K562 (cell line): ENCODE measurements around the gene CYP46A1. TPM values are rescaled to one million over a fixed set of nuclear protein-coding genes. Genes with fewer than 3 reads are reported as not detected.
"Not testable (repeated sequence)": the region's sequence is repeated elsewhere in the genome, so short reads cannot be mapped to it uniquely, and the experiment has no call there.

ENCODE experiments used
- ATAC-seq: fragments of 200-7000 bp; cut with Tn5 transposase; 3 replicates; pipeline ENCODE4 v1.9.1; 2020; ENCODE audit warnings: moderate library complexity
- BruUV-seq: library from RNA; stranded (reverse); fragments of 400-500 nt; replicated peaks from 2 replicates; lab custom pipeline; 2021; lab: Mats Ljungman, UMichigan
- CTCF ChIA-PET: fragments of 300-600 bp; formaldehyde crosslinking; extraction: SDS; loops from one replicate; lab custom pipeline; 2021; ENCODE audit warnings: low intra/inter-chr PET ratio; lab: Yijun Ruan, JAX
- POLR2A ChIA-PET: fragments of 300-600, 350-650 bp; sonication (Branson Sonifier 250); formaldehyde crosslinking; extraction: SDS; loops from one replicate; lab custom pipeline; 2021; ENCODE audit warnings: antibody characterized with exemption, inconsistent platforms; lab: Yijun Ruan, JAX
- DNase-seq, 4 experiments: peaks; one replicate each; pipeline versions ENCODE4 v3.0.0 to v3.0.0-alpha.2; 2011 to 2018; ENCODE audit warnings: low spot score in 3 of 4, mixed read lengths in 3 of 4; ENCODE audit errors: extremely low read depth in 1 of 4
- FAIRE-seq: peaks from 2 replicates; lab custom pipeline; 2011; peaks lifted over from hg19 to GRCh38; lab: Jason Lieb, UNC
- H2AFZ ChIP-seq: 2 replicates; pipeline ENCODE4 v1.6.0; 2011; ENCODE audit warnings: low read depth, low read length, control low read depth, inconsistent platforms
- H3K27ac ChIP-seq: fragments of 200-600 bp; 3 replicates; pipeline ENCODE4 v1.8.0; 2011; ENCODE audit warnings: low read depth, mild to moderate bottlenecking, control low read depth, inconsistent platforms, low read length, moderate library complexity, mixed read lengths; ENCODE audit errors: extremely low read depth
- H3K27me3 ChIP-seq, 2 experiments: fragments of 300-600 bp in 1 of 2; 2 replicates in 1 of 2; 3 replicates in 1 of 2; pipeline versions ENCODE4 v1.6.0 to v1.8.0; 2011; ENCODE audit warnings: inconsistent platforms in 2 of 2, low read length in 2 of 2, mild to moderate bottlenecking in 1 of 2, mixed read lengths in 1 of 2, moderate library complexity in 1 of 2; ENCODE audit not compliant: control insufficient read depth in 2 of 2, insufficient read depth in 2 of 2
- H3K36me3 ChIP-seq: fragments of 300-600 bp; 3 replicates; pipeline ENCODE4 v1.8.0; 2011; ENCODE audit warnings: mild to moderate bottlenecking, low read length, inconsistent platforms; ENCODE audit not compliant: control insufficient read depth, insufficient read depth
- H3K4me1 ChIP-seq, 2 experiments: fragments of 200-600 bp in 1 of 2; replicated peaks in 1 of 2; 2 replicates in 1 of 2; 3 replicates in 1 of 2; pipeline versions ENCODE4 v1.5.1 to v1.8.0; 2011; ENCODE audit warnings: inconsistent platforms in 2 of 2, low read length in 2 of 2, mild to moderate bottlenecking in 1 of 2, mixed read lengths in 1 of 2, moderate library complexity in 1 of 2; ENCODE audit not compliant: control insufficient read depth in 2 of 2, insufficient read depth in 2 of 2
- H3K4me2 ChIP-seq: 2 replicates; pipeline ENCODE4 v1.6.1; 2011; ENCODE audit warnings: low read length, control low read depth, inconsistent platforms, mixed read lengths; ENCODE audit not compliant: insufficient read depth
- H3K4me3 ChIP-seq: fragments of 200-600 bp; sonication (generic), shearing (Covaris generic); 2 replicates; pipeline ENCODE4 v1.5.1; 2016; ENCODE audit warnings: control low read depth, inconsistent platforms
- H3K79me2 ChIP-seq: fragments of 200-600 bp; 3 replicates; pipeline ENCODE4 v1.8.0; 2011; ENCODE audit warnings: low read length, inconsistent platforms; ENCODE audit not compliant: control insufficient read depth, insufficient read depth
- H3K9ac ChIP-seq, 2 experiments: 2 replicates each; pipeline versions ENCODE4 v1.6.0 to v1.6.1; 2011; ENCODE audit warnings: low read depth in 2 of 2, low read length in 2 of 2, control low read depth in 1 of 2, inconsistent platforms in 1 of 2, mild to moderate bottlenecking in 1 of 2, mixed read lengths in 1 of 2; ENCODE audit not compliant: insufficient read depth in 1 of 2
- H3K9me1 ChIP-seq: one replicate; pipeline ENCODE4 v1.6.0; 2011; ENCODE audit warnings: inconsistent platforms, mild to moderate bottlenecking, low read length, moderate library complexity; ENCODE audit not compliant: control insufficient read depth, insufficient read depth
- H3K9me3 ChIP-seq: replicated peaks from 2 replicates; pipeline ENCODE4 v1.5.1; 2011; ENCODE audit warnings: low read depth, low read length, inconsistent platforms; ENCODE audit not compliant: control insufficient read depth, insufficient read depth
- H4K20me1 ChIP-seq: replicated peaks from 2 replicates; pipeline ENCODE4 v1.6.1; 2011; ENCODE audit warnings: low read length, inconsistent platforms, mixed read lengths; ENCODE audit not compliant: control insufficient read depth, insufficient read depth
- CCNT2 ChIP-seq: IDR thresholded peaks from 2 replicates; pipeline ENCODE4 v1.6.1; 2011; ENCODE audit warnings: borderline replicate concordance, low read depth, mild to moderate bottlenecking, moderate library complexity, mixed read lengths, low read length; ENCODE audit not compliant: insufficient read length; ENCODE audit errors: extremely low read depth
- ERF ChIP-seq: fragments of 450-650 bp; formaldehyde crosslinking; IDR thresholded peaks from 2 replicates; pipeline ENCODE4 v1.4.0; 2020; ENCODE audit warnings: mild to moderate bottlenecking, mixed read lengths
- ETS2 ChIP-seq: IDR thresholded peaks from 2 replicates; pipeline ENCODE4 v1.6.1; 2016; ENCODE audit warnings: borderline replicate concordance, missing genetic modification characterization, mild to moderate bottlenecking, moderate library complexity, missing compliant biosample characterization; ENCODE audit not compliant: poor library complexity, severe bottlenecking
- ETV5 ChIP-seq: sonication (generic); formaldehyde crosslinking; IDR thresholded peaks from 2 replicates; pipeline ENCODE4 v1.4.0; 2020; ENCODE audit warnings: low read depth, mild to moderate bottlenecking, missing genetic modification reagents
- IRF1 ChIP-seq: sonication (generic); formaldehyde crosslinking; IDR thresholded peaks from 2 replicates; pipeline ENCODE4 v1.8.0; 2022; ENCODE audit warnings: missing genetic modification reagents, mild to moderate bottlenecking, borderline replicate concordance
- NCOA2 ChIP-seq, 2 experiments: fragments of 450-650 bp; IDR thresholded peaks; 2 replicates each; pipeline ENCODE4 v1.6.1; 2018; ENCODE audit warnings: mild to moderate bottlenecking in 2 of 2, moderate library complexity in 1 of 2; ENCODE audit not compliant: partially characterized antibody in 2 of 2
- PHF20 ChIP-seq: fragments of 450-650 bp; IDR thresholded peaks from 2 replicates; pipeline ENCODE4 v1.6.1; 2018; ENCODE audit not compliant: partially characterized antibody
- SP1 ChIP-seq: sonication (generic); formaldehyde crosslinking; IDR thresholded peaks from 2 replicates; pipeline ENCODE4 v1.8.1; 2022; ENCODE audit warnings: mild to moderate bottlenecking, missing genetic modification reagents
- TCFL5 ChIP-seq: fragments of 250-450 bp; sonication (Bioruptor Pico); conservative IDR thresholded peaks from 2 replicates; pipeline ENCODE4 v1.6.1; 2021; ENCODE audit warnings: mild to moderate bottlenecking, moderate library complexity, matching md5 sums
- THRAP3 ChIP-seq: fragments of 450-650 bp; IDR thresholded peaks from 2 replicates; pipeline ENCODE4 v1.6.1; 2016; ENCODE audit warnings: mild to moderate bottlenecking, inconsistent platforms, borderline replicate concordance
- XRCC5 ChIP-seq: fragments of 200-400 bp; formaldehyde crosslinking; IDR thresholded peaks from 2 replicates; pipeline ENCODE4 v1.6.1; 2017; ENCODE audit warnings: low read depth, mild to moderate bottlenecking, low read length
- ZKSCAN8 ChIP-seq: fragments of 200-800 bp; sonication (Bioruptor generic); IDR thresholded peaks from 2 replicates; pipeline ENCODE4 v1.6.1; 2016; ENCODE audit warnings: missing genetic modification characterization, missing compliant biosample characterization
- ZNF23 ChIP-seq: fragments of 250-450 bp; sonication (Bioruptor Pico); IDR thresholded peaks from 2 replicates; pipeline ENCODE4 v1.4.0; 2020; ENCODE audit warnings: mild to moderate bottlenecking
- ZNF76 ChIP-seq: fragments of 250-450 bp; sonication (Bioruptor Pico); IDR thresholded peaks from 2 replicates; pipeline ENCODE4 v1.4.0; 2020; ENCODE audit warnings: mild to moderate bottlenecking, moderate library complexity, borderline replicate concordance
- WGBS: fragments of 100-300 bp; shearing (Covaris generic); methylation state at CpG from one replicate; pipeline ENCODE4 v1.1.6; 2016; ENCODE audit warnings: low coverage, mixed read lengths; ENCODE audit not compliant: insufficient coverage; ENCODE audit errors: missing lambda C conversion rate; 5-methylcytosine and 5-hydroxymethylcytosine counted together
- in situ Hi-C: fragments of 300-500 bp; cut with MboI; formaldehyde crosslinking; loops from 4 replicates; pipeline ENCODE4 v1.15.0; 2018; ENCODE audit warnings: inconsistent platforms, mixed read lengths
- intact Hi-C: fragments of 100-400 bp; cut with micrococcal nuclease; formaldehyde crosslinking; loops from 2 replicates; pipeline ENCODE4 v1.14.2; 2022
- polyA plus RNA-seq, 8 experiments: library from polyadenylated mRNA; depleted of rRNA in 4 of 8; stranded (reverse) in 5 of 8; unstranded in 3 of 8; fragments of >200 nt; fragmentation: Nextera tagmentation in 2 of 8; fragmentation: Illumina TruSeq in 1 of 8; extraction: Ambion mirVana in 2 of 8; extraction: Trizol in 1 of 8; gene quantifications; 2 replicates each; pipeline versions ENCODE4 v1.2.1 to v1.2.3, GENCODE V29; 2011 to 2014; ENCODE audit warnings: inconsistent platforms in 1 of 8, missing spikeins in 1 of 8
- total RNA-seq, 7 experiments: library from RNA; depleted of rRNA in 6 of 7; stranded (reverse); fragments of >200 nt in 6 of 7; fragmentation: Illumina TruSeq in 2 of 7; extraction: Trizol in 2 of 7; gene quantifications; 2 replicates each; pipeline versions ENCODE4 v1.2.1 to v1.2.3, GENCODE V29; 2011 to 2021; ENCODE audit warnings: low replicate concordance in 1 of 7
- TF ChIP-seq, protein P1 (sequence below): fragments of 450-650 bp; formaldehyde crosslinking; IDR thresholded peaks from 2 replicates; pipeline ENCODE4 v1.4.0; 2020; ENCODE audit warnings: mild to moderate bottlenecking
- TF ChIP-seq, protein P2 (sequence below): conservative IDR thresholded peaks from 2 replicates; pipeline ENCODE4 v1.6.1; 2011; ENCODE audit warnings: low read depth, mild to moderate bottlenecking, low read length; ENCODE audit not compliant: control insufficient read depth

Gene CYP46A1
- total and polyA plus RNA-seq, 9 of the 15 experiments (the other 6 are each of a cell fraction or from before 2014, with no cell fraction given): not detected

- Histone ChIP-seq H3K9me3 (no peaks in the 10 kb centered on the region), H3K4me2 (no peak overlapping the region), H4K20me1 (no peaks in the 10 kb centered on the region; the same call in none of the 2 replicates), H3K9me1 (no peaks in the 10 kb centered on the region), H3K4me1 (no peaks in the 10 kb centered on the region; a peak in 2 of 5 replicates), H3K79me2 (no peaks in the 10 kb centered on the region), H3K27ac (no peak overlapping the region), H3K4me3 (no peak overlapping the region), H3K36me3 (no peaks in the 10 kb centered on the region), H3K27me3 (peaks cover 3 to 63% of the 10 kb centered on the region in 2 experiments; a peak in 4 of 5 replicates), H2AFZ (no peak overlapping the region), H3K9ac (no peak overlapping the region)
- DNase-seq: no peak
- TF ChIP-seq, protein P1, sequence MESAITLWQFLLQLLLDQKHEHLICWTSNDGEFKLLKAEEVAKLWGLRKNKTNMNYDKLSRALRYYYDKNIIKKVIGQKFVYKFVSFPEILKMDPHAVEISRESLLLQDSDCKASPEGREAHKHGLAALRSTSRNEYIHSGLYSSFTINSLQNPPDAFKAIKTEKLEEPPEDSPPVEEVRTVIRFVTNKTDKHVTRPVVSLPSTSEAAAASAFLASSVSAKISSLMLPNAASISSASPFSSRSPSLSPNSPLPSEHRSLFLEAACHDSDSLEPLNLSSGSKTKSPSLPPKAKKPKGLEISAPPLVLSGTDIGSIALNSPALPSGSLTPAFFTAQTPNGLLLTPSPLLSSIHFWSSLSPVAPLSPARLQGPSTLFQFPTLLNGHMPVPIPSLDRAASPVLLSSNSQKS (CRISPR knock-in tag): no peak
- TF ChIP-seq ZNF76 (CRISPR knock-in tag): no peak
- TF ChIP-seq ETS2: no peak
- no peak for TF ChIP-seq ETV5 (CRISPR knock-in tag)
- no peak for TF ChIP-seq PHF20
- no peak for TF ChIP-seq ERF
- TF ChIP-seq, protein P2, sequence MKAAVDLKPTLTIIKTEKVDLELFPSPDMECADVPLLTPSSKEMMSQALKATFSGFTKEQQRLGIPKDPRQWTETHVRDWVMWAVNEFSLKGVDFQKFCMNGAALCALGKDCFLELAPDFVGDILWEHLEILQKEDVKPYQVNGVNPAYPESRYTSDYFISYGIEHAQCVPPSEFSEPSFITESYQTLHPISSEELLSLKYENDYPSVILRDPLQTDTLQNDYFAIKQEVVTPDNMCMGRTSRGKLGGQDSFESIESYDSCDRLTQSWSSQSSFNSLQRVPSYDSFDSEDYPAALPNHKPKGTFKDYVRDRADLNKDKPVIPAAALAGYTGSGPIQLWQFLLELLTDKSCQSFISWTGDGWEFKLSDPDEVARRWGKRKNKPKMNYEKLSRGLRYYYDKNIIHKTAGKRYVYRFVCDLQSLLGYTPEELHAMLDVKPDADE: no peak
- TF ChIP-seq THRAP3: no peak
- TF ChIP-seq CCNT2: no peak
- no peak for TF ChIP-seq ZKSCAN8 (CRISPR knock-in tag)
- no peak for TF ChIP-seq XRCC5
- no peak for TF ChIP-seq SP1
- TF ChIP-seq IRF1 (CRISPR knock-in tag): no peak
- no peak for TF ChIP-seq NCOA2 (IDR thresholded peaks at IDR 0.05; ENCODE audit: partially characterized antibody in 2 of 2)
- TF ChIP-seq TCFL5 (CRISPR knock-in tag): no peak
- no peak for TF ChIP-seq ZNF23 (CRISPR knock-in tag)
- no peak for FAIRE-seq
- in situ Hi-C loops (no loop called here), intact Hi-C loops (no loop called here)
- BruUV-seq: no TSS peak
- no peak for ATAC-seq
- WGBS: 0% methylated on average over 3 of the region's 4 CpGs
- POLR2A ChIA-PET: no interaction called here
- CTCF ChIA-PET: no interaction called here
Observed at GRCh38 chr14:99660794-99661193, 23.3 kb upstream of the CYP46A1 start.

DNA sequence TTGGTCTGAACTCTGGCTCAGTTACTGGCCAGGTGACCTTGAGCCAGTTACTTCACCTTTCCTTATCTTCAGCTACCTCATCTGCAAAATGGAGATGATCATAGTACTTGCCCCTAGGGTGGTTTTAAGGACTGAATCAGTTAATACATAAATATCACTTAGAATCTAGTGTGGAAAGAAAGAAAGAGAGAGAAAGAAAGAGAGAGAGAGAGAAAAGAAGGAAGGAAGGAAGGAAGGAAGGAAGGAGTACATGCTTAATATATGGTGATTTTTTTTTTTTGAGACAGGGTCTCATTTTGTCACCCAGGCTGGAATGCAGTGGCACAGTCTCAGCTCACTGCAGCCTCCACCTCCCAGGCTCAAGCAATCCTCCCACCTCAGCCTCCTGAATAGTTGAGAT lies 22.9 kb upstream of the CYP46A1 start:
- H3K9me3 ChIP-seq, DNase-seq, CTCF ChIA-PET, FAIRE-seq, BruUV-seq, H4K20me1 ChIP-seq, in situ Hi-C loops, ATAC-seq, H2AFZ ChIP-seq, intact Hi-C loops, H3K9me1 ChIP-seq, H3K9ac ChIP-seq, H3K4me2 ChIP-seq, H3K4me3 ChIP-seq, H3K4me1 ChIP-seq, H3K36me3 ChIP-seq, POLR2A ChIA-PET, H3K27ac ChIP-seq, H3K79me2 ChIP-seq: not testable (repeated sequence)
- peaks cover 3 to 61% of the 10 kb centered on the region in 2 experiments; a peak in 4 of 5 replicates for H3K27me3 ChIP-seq
